Esophagus squamous epithelium (tissue), 4 donors: ENCODE data around the gene IDUA.

Source experiments
- POLR2A ChIP-seq, 4 donors: fragments of 450-650 bp; IDR thresholded peaks; one replicate each; pipeline ENCODE4 v1.6.1; 2017; ENCODE audit warnings: antibody characterized with exemption in 4 of 4, mild to moderate bottlenecking in 4 of 4, moderate library complexity in 3 of 4
- TF ChIP-seq, protein P1 (sequence below), 6 experiments: fragments of 450-650 bp in 4 of 6; fragments of 200-600 bp in 2 of 6; sonication (generic) in 2 of 6; IDR thresholded peaks; one replicate each; pipeline ENCODE4 v1.5.1; 2016 to 2019; ENCODE audit warnings: antibody characterized with exemption in 6 of 6, mild to moderate bottlenecking in 4 of 6, moderate library complexity in 4 of 6

- TF ChIP-seq POLR2A (IDR thresholded peaks at IDR 0.05), result no peak
- TF ChIP-seq, protein P1, sequence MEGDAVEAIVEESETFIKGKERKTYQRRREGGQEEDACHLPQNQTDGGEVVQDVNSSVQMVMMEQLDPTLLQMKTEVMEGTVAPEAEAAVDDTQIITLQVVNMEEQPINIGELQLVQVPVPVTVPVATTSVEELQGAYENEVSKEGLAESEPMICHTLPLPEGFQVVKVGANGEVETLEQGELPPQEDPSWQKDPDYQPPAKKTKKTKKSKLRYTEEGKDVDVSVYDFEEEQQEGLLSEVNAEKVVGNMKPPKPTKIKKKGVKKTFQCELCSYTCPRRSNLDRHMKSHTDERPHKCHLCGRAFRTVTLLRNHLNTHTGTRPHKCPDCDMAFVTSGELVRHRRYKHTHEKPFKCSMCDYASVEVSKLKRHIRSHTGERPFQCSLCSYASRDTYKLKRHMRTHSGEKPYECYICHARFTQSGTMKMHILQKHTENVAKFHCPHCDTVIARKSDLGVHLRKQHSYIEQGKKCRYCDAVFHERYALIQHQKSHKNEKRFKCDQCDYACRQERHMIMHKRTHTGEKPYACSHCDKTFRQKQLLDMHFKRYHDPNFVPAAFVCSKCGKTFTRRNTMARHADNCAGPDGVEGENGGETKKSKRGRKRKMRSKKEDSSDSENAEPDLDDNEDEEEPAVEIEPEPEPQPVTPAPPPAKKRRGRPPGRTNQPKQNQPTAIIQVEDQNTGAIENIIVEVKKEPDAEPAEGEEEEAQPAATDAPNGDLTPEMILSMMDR (IDR thresholded peaks at IDR 0.05), result no peak
Measured at GRCh38 chr4:1036095-1036494, 49.3 kb downstream of the IDUA start.
